A172 (cell line): Measurements from ENCODE around the gene BICDL2. TPM values are rescaled to one million over a fixed set of nuclear protein-coding genes. Genes with fewer than 3 reads are reported as not detected.
"Not testable (repeated sequence)": the region's sequence is repeated elsewhere in the genome, so short reads cannot be mapped to it uniquely, and the experiment has no call there.

Source experiments
- DNase-seq: peaks from one replicate; pipeline ENCODE4 v3.0.0-alpha.2; 2015; ENCODE audit warnings: low spot score
- total RNA-seq: library from RNA; depleted of rRNA; stranded (reverse); fragments of >200 nt; shearing (Covaris generic); gene quantifications from 2 replicates; pipeline ENCODE4 v1.2.3, GENCODE V29; 2014

Gene BICDL2
- total RNA-seq, 1 experiment from 2014 or later: not detected

DNA sequence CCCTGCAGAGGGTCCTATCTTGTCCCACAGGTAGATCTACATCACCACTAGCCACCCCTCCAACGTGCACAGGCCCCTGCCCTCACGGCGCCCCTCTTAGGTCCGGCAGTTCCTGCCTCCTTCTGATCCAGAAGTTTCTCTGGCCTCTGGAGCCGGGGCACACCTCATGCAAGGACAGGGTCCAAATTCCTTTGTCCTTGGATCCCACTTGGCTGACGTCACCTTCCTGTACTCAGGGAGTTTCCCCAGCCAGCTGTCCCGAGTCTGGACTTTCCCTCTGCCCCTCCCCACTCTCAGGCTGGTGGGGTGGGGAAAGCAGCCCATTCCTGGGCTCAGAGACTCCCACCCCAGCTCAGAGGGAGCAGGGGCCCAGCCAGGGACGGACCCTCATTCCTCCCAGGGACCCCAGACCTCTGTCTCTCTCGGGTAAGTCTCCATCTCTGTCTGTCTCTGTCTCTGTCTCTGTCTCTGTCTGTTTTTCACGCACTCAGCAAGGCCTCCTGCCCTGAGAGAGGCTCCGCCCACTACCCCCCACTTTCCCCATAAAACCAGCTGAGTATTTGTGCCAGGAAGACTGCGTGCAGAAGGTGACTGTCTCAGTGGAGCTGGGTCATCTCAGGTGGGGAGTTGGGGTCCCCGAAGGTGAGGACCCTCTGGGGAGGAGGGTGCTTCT is 28.5 kb upstream of the BICDL2 start, which contains the start of gene IL32:
Gene IL32, plus strand, starts transcription at position 572 of the 673 bp plus-strand sequence. CDS start 172 bp downstream, outside the sequence.
- DNase-seq: peak; percentile 90

DNA sequence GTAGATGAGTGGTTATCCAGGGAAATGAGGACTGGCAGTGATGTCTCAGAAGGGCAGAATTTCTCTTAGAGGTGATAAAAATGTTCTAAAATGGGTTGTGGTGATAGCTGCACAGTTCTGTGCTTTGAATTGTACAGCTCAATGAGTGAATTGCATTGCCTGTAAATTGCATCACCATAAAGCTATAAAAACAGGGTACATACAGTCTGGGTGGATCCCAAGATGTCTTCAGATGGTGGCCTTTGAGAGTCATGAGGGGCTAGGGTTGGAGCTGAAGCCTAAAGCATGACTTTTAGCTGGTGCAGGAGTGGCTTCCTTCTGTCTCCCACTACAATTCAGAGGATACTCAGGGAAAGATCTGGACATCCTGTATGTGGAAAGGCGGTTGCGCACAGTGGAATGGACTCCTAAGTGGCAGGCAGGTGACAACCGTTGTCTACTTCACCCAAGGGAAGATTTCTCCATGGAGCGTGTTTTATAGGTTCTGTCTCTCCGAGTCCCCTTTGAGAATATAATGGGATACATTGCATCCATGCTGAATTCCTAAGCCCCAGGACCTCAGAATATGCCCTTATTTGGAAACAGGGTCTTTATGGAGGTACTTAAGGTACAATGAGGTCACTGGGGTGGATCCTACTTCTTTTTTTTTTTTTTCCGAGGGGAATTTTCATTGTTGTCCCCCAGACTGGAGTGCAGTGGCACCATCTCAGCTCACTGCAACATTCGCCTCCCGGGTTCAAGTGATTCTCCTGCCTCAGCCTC is 27.1 kb upstream of the BICDL2 start:
- DNase-seq: no peak

DNA sequence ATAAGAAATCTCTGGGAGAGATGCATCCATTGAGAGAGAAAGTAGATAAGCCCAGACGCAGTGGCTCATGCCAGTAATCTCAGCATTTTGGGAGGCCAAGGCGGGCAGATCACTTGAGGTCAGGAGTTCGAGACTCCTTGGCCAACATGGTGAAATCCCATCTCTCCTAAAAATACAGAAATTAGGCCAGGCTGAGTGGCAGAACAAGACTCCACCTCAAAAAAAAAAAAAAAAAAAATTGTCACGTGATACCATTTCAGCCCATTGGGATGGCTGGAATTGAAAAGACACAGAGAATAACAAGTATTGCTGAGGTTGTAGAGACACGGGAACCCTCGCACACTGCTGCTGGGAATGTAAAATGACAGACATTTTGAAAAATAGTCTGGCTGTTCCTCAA is 25.8 kb upstream of the BICDL2 start:
- DNase-seq: no peak

DNA sequence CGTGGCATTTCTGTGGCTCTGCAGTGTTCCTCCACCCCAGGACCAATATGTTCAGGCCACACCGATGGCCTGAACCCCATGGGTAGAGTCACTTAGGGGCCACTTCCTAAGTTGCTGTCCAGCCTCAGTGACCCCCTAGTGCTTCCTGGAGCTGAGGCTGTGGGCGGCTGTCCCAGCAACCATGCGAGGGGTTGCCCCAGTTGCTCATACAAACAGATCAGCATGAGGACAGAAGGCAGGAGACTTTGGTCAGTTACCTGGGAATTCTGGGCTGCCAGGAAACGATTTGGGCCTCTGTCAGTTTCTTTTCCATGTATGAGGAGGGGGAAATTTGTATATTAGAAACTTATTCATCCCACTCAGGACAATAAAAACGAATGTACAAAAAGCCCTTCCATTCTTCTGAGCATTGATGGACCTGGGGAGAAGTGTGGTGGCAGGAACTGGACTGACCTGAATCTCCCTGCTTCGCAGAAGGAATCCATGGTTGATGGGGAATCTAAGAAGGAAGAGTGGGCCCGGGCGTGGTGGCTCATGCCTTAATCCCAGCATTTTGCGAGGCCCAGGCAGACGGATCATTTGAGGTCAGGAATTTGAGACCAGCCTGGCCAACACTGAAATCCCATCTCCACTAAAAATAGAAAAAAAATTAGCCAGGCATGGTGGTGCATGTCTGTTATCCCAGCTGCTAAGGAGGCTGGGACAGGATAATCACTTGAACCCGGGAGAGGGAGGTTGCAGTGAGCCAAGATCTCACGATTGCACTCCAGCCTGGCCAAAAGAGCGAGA is 23.8 kb upstream of the BICDL2 start:
- DNase-seq: no peak

DNA sequence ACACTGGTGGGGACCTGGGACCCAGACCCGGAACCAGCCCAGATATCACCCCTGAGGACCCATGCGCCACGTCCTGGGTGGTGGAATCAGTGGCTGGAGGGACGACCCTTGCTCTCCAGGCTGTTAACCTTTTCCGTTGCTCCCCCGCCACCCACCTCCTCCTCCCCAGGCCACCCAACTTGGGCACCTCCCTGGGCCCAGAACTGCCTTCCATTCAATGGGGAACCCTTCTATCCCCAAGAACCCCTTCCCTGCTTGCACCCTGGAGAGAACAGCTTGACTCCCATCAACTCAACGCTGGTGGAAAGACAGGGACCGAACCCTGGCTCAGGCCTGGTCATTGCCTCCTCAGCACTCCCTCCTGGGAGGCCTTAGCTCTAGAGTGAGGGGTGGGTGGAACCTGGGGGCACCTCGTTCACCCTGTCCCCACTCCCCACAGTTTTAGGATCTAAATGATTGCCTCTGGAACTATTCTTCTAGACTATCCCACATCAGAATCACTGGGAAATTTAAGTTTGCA is 23.0 kb upstream of the BICDL2 start:
- no peak for DNase-seq

DNA sequence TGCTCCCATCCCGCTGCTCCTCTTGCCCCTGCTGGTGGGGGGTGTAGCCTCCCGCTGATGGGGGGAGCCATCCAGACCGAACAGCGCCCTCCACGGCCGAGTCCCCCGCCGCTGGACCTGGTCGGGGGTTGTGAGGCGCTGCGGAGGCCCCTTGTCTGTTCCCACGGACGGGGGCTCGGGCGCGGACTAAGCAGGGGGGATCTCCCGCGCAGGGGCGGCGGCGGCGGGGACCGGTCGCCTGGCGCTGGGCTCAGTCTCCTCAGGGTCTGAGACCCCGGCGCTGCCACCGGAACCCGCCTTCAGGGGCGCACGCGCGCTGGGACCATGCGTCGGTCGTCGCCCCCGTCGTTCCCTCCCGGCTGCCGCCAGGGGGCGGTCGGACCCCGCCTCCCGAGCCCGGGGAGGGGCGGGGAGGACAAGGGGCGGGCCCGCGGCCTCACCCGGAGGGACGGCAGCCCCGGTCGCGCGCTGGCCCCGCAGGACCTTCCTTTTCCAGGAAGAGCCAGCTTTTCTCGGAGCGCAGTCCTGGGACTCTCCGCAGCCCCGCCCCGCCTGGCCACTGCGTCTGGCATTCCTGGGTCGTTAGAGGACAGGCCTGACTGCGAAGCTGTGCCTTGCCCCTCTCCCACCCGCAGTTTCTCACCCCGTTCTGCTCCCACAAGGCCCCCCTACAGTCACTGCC is 22.4 kb upstream of the BICDL2 start:
- DNase-seq: peak; percentile 81

DNA sequence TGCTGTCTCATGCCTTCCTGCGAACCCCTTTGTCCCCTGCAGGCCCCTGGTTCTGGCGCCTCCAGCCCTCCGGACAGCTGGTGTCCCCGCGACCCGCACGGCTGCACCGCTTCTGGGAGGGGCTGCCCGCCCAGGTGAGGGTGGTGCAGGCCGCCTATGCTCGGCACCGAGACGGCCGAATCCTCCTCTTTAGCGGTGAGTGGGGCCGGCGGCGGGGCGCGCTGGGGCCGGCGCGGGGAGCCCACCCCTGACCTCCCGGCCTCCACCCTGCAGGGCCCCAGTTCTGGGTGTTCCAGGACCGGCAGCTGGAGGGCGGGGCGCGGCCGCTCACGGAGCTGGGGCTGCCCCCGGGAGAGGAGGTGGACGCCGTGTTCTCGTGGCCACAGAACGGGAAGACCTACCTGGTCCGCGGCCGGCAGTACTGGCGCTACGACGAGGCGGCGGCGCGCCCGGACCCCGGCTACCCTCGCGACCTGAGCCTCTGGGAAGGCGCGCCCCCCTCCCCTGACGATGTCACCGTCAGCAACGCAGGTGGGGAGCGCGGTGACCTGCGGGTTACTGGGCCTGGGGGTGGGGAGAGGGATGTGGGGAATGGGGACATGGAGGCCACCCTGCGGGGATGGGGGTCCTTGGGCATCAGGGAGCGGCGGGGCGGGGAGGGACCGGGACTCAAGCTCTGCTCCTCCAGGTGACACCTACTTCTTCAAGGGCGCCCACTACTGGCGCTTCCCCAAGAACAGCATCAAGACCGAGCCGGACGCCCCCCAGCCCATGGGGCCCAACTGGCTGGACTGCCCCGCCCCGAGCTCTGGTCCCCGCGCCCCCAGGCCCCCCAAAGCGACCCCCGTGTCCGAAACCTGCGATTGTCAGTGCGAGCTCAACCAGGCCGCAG is 21.6 kb upstream of the BICDL2 start:
- peak; percentile 36 for DNase-seq

GRCh38 chr16:3057181-3058138 is 20.7 kb upstream of the BICDL2 start:
- no peak for DNase-seq

GRCh38 chr16:3056336-3057180 is 19.8 kb upstream of the BICDL2 start:
- DNase-seq: no peak

DNA sequence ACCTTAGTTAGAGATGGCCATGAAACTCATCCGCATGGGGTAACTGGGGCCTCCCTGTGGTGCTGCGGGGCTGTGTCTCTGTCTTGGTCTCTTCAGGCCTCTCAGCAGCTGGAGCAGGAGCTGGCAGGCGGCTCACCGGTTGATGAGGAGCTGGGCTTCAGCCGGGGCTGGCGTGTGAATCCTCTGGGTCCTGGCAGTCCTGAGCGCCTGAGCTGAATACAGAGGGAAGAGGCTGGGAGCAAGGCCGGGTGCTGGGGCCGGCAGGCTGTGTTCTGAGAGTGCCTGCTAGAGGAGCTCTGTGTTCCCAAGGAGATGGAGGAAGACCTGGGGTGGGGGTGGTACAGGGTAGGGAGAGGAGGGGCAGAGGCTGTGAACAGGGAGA is 19.0 kb upstream of the BICDL2 start:
- not testable (repeated sequence) for DNase-seq

DNA sequence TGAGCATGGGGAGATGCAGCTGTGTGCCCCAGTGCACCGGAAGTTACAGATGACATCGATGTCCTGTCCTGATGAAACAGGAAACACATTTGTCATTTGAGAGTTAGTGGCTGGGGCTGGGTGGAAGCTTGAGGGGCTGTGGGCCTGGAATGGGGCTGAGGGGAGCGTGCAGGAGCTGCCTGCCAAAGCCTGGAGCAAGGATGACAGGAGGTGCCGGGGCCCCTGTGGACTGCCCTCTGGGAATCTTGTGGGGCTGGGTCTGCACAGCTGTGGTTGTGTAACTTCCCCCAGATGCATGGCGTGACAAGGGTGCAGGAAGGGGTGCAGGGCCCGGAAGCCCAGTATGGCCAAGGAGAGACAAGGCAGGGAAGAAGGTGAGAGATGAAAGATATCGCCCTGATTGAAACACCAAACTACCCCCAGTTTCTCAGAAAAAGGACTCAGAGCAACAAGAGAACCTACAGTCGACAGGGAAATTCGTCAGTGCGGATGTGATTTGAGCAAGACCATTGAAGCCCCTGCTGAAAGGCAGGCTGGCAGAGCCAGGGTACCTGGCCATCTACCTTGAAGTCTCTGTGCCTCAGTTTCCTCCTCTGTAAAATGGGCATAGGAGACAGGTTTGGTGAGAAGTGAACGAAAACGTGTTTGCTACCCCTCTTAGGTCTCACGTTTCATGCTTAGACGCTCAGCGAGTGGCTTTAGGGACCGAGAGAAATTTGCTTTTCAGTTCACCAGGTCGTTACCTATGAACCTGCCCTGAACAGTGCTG is 18.4 kb upstream of the BICDL2 start:
- no peak for DNase-seq

GRCh38 chr16:3053330-3053710 is 16.6 kb upstream of the BICDL2 start:
- DNase-seq: not testable (repeated sequence)

DNA sequence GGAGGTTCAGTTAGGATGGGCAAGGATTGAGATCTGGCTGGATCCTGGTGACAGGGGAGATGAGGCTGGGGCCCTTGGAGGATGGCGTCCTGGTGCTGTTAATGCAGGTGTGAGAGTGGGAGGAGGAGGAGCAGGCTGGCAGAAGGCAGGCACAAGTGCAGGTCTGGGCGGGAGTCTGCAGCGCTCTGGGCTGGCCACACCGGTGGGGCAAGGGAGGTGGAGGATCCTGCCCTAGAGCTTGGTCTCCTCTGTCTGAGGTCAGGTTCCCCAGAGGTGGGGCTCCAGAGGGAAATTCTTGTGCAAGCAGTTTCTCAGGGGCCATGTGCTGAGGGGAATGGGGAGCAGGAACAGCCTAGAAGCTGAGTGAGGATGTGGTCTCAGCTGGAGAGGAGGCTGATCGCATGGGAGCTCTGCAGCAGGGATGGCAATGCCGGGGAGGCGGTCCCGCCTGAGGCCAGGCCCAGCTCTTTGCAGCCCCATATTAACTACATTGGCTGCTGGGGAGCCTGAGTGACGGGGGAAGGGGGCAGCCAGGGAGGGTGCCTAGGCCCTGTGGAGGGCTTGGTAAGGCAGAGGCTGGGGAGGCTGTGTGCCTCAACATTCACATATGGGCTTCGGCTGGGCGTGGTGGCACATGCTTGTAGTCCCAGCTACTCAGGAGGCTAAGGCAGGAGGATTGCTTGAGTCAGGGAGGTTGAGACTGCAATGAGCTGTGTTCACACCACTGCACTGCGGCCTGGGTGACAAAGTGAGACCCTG is 16.0 kb upstream of the BICDL2 start:
- DNase-seq: not testable (repeated sequence)

GRCh38 chr16:3051494-3051893 is 14.8 kb upstream of the BICDL2 start:
- DNase-seq: no peak

- no peak for DNase-seq
These were observed 14.3 kb upstream of the BICDL2 start for GRCh38 chr16:3051009-3051408.

DNA sequence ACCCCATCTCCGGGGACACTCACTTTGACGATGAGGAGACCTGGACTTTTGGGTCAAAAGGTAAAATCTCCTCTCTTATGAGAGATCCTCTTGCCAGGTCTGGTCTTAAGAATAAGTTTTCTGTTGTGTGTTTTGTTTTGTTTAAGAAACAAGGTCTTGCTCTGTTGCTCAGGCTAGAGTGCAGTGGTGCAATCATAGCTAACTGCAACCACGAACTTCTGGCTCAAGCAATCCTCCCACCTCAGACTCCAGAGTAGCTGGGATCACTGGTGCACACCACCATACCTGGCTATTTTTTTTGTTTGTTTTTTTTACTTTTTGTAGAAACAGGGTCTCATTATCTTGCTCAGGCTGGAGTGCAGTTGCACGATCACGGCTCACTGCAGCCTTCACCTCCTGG is 13.7 kb upstream of the BICDL2 start:
- no peak for DNase-seq

DNA sequence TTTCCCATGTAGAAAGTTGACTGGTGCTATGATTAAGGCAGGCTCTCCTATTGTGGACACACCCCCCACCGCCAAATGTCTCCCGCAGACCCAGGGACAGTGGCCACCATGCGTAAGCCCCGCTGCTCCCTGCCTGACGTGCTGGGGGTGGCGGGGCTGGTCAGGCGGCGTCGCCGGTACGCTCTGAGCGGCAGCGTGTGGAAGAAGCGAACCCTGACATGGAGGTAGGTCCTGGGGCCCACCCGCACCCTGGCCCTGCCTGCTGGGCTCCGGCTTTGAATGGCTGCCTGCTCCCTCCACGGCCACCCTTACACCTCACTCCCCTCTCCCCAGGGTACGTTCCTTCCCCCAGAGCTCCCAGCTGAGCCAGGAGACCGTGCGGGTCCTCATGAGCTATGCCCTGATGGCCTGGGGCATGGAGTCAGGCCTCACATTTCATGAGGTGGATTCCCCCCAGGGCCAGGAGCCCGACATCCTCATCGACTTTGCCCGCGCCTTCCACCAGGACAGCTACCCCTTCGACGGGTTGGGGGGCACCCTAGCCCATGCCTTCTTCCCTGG is 13.3 kb upstream of the BICDL2 start:
- no peak for DNase-seq
